Spleen (tissue), 11 donors: Measurements from ENCODE around the gene STEAP3. TPM values are rescaled to one million over a fixed set of nuclear protein-coding genes. Genes with fewer than 3 reads are reported as not detected.

ENCODE experiments used
- DNase-seq: peaks from one replicate; pipeline ENCODE4 v3.0.0-alpha.2; 2020
- H3K27ac ChIP-seq, 8 donors: fragments of 200-600 bp; sonication (generic) in 7 of 8; 1 replicate in 4 of 8; 2 replicates in 4 of 8; pipeline versions ENCODE4 v1.5.0 to v1.8.0; 2016 to 2021; ENCODE audit warnings: inconsistent platforms in 4 of 8, mild to moderate bottlenecking in 4 of 8, moderate library complexity in 1 of 8
- H3K27me3 ChIP-seq, 7 donors: fragments of 200-600 bp; sonication (generic) in 6 of 7; replicated peaks in 1 of 7; 1 replicate in 4 of 7; 2 replicates in 3 of 7; pipeline versions ENCODE4 v1.5.0 to v1.8.0; 2016 to 2021; ENCODE audit warnings: inconsistent platforms in 3 of 7, mild to moderate bottlenecking in 1 of 7
- H3K36me3 ChIP-seq, 6 donors: fragments of 200-600 bp; sonication (generic) in 5 of 6; 1 replicate in 4 of 6; 2 replicates in 2 of 6; pipeline versions ENCODE4 v1.5.0 to v1.8.0; 2016 to 2021; ENCODE audit warnings: inconsistent platforms in 2 of 6
- H3K4me1 ChIP-seq, 6 donors: fragments of 200-600 bp; sonication (generic) in 5 of 6; 1 replicate in 3 of 6; 2 replicates in 3 of 6; pipeline versions ENCODE4 v1.5.0 to v1.8.0; 2016 to 2021; ENCODE audit warnings: inconsistent platforms in 3 of 6
- H3K4me3 ChIP-seq, 8 donors: fragments of 200-600 bp; sonication (generic) in 7 of 8; 1 replicate in 4 of 8; 2 replicates in 4 of 8; pipeline versions ENCODE4 v1.5.0 to v1.8.0; 2016 to 2021; ENCODE audit warnings: inconsistent platforms in 4 of 8, mild to moderate bottlenecking in 4 of 8, moderate library complexity in 2 of 8
- H3K9me3 ChIP-seq, 8 donors: fragments of 200-600 bp; sonication (generic) in 7 of 8; 1 replicate in 4 of 8; 2 replicates in 4 of 8; pipeline versions ENCODE4 v1.5.0 to v1.8.0; 2016 to 2021; ENCODE audit warnings: inconsistent platforms in 4 of 8
- POLR2A ChIP-seq, 3 donors: fragments of 450-650 bp; IDR thresholded peaks; one replicate each; pipeline ENCODE4 v1.5.1; 2017; ENCODE audit warnings: antibody characterized with exemption in 3 of 3, mild to moderate bottlenecking in 1 of 3
- POLR2AphosphoS5 ChIP-seq, 3 donors: sonication (generic); formaldehyde crosslinking; IDR thresholded peaks; one replicate each; pipeline ENCODE4 v1.5.1; 2017; ENCODE audit warnings: antibody characterized with exemption in 3 of 3
- WGBS, 5 donors: extraction: QIAGEN DNeasy Blood & Tissue Kit in 3 of 5; methylation state at CpG; one replicate each; pipeline versions ENCODE4 v1.1.5 to v1.1.7; 2013 to 2018; 5-methylcytosine and 5-hydroxymethylcytosine counted together
- intact Hi-C: fragments of 100-400 bp; cut with DNase I; formaldehyde crosslinking; loops from one replicate; pipeline ENCODE4 v1.15.0; 2023; ENCODE audit warnings: low total_unique reads
- polyA plus RNA-seq, 3 donors: library from polyadenylated mRNA; stranded (reverse); fragments of 200-250 nt; gene quantifications; one replicate each; pipeline ENCODE4 v1.2.1, GENCODE V29; 2013
- total RNA-seq, 7 donors: library from RNA; depleted of rRNA in 3 of 7; stranded (reverse); fragments of >200 nt in 3 of 7; fragmentation: NEBNext Ultra II Directional in 4 of 7; extraction: Animal tissue kit (Norgen Biotek cat#: 25700) in 4 of 7; gene quantifications; one replicate each; pipeline versions ENCODE4 v1.1.0 to v1.2.1, GENCODE V29; 2016 to 2021
- TF ChIP-seq, protein P1 (sequence below), 11 experiments: fragments of 200-600 bp in 7 of 11; fragments of 450-650 bp in 4 of 11; sonication (generic) in 4 of 11; IDR thresholded peaks in 8 of 11; conservative IDR thresholded peaks in 3 of 11; 1 replicate in 7 of 11; 2 replicates in 4 of 11; pipeline versions ENCODE4 v1.4.0 to v1.8.0; 2016 to 2021; ENCODE audit warnings: antibody characterized with exemption in 11 of 11, inconsistent platforms in 4 of 11, mild to moderate bottlenecking in 1 of 11
- donor health status: healthy with polysubstance abuse.
- donor health status: DM: no; HTN: no; CAD: no; lungs with moderate emphysema.
- donor health status: DM: no; HTN: no; CAD: no.
- donor health status: Bipolar disorder and iron deficiency.
- donor health status: healthy.
- donor health status: DM: no; HTN: no; CAD: no.
- donor health status: DM: yes; HTN: yes; CAD: no.

STEAP3 gene
- total and polyA plus RNA-seq, 10 donors = 0.26 to 3.6 (median 1.5) TPM

DNA sequence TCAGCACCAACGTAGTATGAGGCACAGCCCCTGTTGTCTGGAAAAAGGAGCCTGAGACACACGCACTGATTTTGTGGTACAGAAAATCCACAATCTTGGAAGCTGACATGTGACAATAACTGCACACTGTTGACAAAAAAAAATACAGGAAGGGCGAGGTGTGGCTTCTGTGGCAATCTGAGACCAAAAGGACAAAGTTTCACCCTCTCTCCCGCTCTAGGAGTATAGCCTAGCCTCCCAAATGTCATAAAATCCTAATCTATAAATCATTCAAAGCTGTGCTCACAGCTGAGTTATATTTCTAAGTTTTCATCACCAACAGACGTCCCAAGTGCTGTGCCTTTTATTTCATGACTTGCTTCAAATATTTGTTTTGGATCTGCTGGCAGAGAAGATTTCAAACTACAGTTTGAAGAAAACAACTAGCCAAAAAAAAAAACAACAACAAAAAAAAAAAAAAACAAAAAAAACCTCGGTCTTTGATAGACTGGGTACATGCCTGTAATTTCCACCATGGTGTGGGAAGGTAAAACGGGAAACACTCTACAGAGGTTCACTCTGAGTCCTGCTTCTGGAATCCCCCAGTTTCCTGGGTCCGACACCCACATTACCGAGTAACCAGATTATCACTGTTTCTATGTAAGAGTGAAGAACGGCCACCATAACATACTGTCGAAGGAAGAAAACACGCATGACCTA, 82.0 kb downstream of the STEAP3 start:
- H3K4me1 ChIP-seq = no peaks in the 10 kb centered on the region
- peaks cover 0 to 10% (median 0%) of the 10 kb centered on the region in 6 donors for H3K36me3 ChIP-seq
- 75 to 84% (median 83%) methylated on average over 12 of the region's 12 CpGs for WGBS, 5 donors
- H3K27me3 ChIP-seq = no peaks in the 10 kb centered on the region
- intact Hi-C loops = no loop called here
- H3K4me3 ChIP-seq = no peak overlapping the region
- H3K9me3 ChIP-seq = no peaks in the 10 kb centered on the region
- no peak for DNase-seq
- no peak overlapping the region for H3K27ac ChIP-seq
- TF ChIP-seq POLR2A (IDR thresholded peaks at IDR 0.05) = no peak
- no peak for TF ChIP-seq POLR2AphosphoS5 (IDR thresholded peaks at IDR 0.05)
- TF ChIP-seq, protein P1, sequence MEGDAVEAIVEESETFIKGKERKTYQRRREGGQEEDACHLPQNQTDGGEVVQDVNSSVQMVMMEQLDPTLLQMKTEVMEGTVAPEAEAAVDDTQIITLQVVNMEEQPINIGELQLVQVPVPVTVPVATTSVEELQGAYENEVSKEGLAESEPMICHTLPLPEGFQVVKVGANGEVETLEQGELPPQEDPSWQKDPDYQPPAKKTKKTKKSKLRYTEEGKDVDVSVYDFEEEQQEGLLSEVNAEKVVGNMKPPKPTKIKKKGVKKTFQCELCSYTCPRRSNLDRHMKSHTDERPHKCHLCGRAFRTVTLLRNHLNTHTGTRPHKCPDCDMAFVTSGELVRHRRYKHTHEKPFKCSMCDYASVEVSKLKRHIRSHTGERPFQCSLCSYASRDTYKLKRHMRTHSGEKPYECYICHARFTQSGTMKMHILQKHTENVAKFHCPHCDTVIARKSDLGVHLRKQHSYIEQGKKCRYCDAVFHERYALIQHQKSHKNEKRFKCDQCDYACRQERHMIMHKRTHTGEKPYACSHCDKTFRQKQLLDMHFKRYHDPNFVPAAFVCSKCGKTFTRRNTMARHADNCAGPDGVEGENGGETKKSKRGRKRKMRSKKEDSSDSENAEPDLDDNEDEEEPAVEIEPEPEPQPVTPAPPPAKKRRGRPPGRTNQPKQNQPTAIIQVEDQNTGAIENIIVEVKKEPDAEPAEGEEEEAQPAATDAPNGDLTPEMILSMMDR (IDR thresholded peaks at IDR 0.05 in 8 of 11, conservative IDR thresholded peaks at IDR 0.05 in 3 of 11) = no peak

DNA sequence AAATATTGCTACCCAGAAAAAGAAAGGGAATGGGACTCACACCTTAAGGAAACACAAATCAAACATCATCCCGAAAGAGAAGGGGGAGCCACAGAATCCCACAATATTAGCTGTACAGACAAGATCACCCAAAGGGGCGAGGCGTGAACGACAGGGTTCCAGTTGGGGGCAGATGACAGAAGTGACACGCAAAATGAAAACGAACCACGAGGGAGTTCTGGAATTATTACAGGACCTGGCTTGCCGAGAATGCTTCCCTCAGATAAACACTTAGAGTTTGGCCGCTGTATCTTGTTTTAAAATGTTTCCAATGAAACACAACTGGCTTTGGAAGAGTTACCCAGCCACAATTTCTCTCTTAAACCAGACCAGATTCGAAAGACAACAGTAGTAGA, 82.6 kb downstream of the STEAP3 start:
- TF ChIP-seq POLR2A (IDR thresholded peaks at IDR 0.05) (no peak), POLR2AphosphoS5 (IDR thresholded peaks at IDR 0.05) (no peak)
- TF ChIP-seq, protein P1 (IDR thresholded peaks at IDR 0.05 in 8 of 11, conservative IDR thresholded peaks at IDR 0.05 in 3 of 11) = no peak
- Histone ChIP-seq H3K27ac (no peak overlapping the region), H3K4me3 (no peak overlapping the region), H3K4me1 (no peaks in the 10 kb centered on the region), H3K36me3 (peaks cover 0 to 8% (median 2%) of the 10 kb centered on the region in 6 donors), H3K9me3 (no peaks in the 10 kb centered on the region), H3K27me3 (no peaks in the 10 kb centered on the region)
- no peak for DNase-seq
- WGBS, 5 donors = 87 to 94% (median 91%) methylated on average over 10 of the region's 10 CpGs
- intact Hi-C loops = no loop called here

DNA sequence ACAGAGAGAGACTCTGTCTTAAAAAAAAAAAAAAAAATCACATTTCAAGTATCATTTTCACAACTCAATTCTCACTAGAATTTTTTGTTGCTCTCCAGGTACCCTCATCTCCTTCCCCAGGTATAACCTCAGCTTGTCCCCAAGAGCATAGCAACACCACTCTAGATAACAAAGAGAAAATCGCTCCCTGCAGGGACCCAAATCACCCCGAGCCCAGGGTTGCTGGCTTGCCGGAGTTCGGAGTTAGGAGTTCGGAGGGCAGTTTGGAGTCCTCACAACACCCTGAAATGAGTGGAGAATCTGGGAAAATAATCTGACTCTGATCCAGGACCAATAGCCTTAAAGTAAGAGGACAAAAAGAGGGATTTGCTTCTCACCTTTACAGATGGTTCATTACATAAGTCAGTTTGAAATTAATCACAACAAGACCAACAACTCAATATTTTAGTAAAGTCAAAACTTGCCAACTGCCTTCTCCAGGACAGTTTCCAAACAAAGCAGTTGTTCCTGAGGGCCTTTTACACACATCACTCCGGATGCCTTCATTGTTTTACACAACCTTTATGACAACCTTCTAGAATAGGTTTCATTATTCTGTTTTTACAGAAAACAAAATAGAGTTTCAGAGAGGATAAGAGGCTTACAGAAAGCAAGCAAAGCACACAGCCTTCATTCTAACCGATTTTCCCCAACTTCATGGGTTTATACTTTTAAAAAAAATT, 83.9 kb downstream of the STEAP3 start:
- Histone ChIP-seq H3K4me1 (no peaks in the 10 kb centered on the region), H3K27me3 (no peaks in the 10 kb centered on the region), H3K27ac (no peak overlapping the region), H3K9me3 (no peaks in the 10 kb centered on the region), H3K36me3 (peaks cover 0 to 13% (median 0%) of the 10 kb centered on the region in 6 donors), H3K4me3 (no peak overlapping the region)
- intact Hi-C loops = no loop called here
- no peak for TF ChIP-seq POLR2A (IDR thresholded peaks at IDR 0.05)
- TF ChIP-seq, protein P1 (IDR thresholded peaks at IDR 0.05 in 8 of 11, conservative IDR thresholded peaks at IDR 0.05 in 3 of 11) = no peak
- TF ChIP-seq POLR2AphosphoS5 (IDR thresholded peaks at IDR 0.05) = no peak
- WGBS, 5 donors = 92 to 96% (median 93%) methylated on average over 7 of the region's 7 CpGs
- DNase-seq = no peak

DNA sequence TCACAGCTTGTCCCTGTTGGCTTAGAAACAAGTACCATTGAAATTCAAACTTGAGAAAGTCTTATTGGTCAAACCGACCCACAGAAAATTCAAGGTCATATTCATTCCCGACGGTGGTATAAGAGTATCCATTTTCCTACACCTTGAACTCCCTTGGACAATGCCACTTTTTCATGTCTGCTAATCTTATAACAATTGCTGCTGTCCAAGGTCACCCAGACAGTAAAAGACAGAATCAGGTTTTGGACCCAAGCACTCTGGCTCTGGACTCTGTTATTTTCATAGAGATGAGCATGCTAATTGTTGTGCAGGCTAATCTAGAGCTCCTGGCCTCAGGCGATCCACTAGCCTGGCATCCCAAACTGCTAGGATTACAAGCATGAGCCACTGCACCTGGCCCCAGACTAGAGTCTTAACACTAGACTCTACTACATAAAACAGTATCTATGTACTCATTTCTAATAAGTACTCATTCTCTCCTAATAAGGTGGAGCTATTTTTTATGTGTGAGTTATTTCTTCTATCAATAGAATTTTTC, 85.2 kb downstream of the STEAP3 start:
- Histone ChIP-seq H3K4me1 (no peaks in the 10 kb centered on the region), H3K9me3 (no peaks in the 10 kb centered on the region), H3K36me3 (peaks cover 0 to 13% (median 0%) of the 10 kb centered on the region in 6 donors), H3K27ac (no peak overlapping the region), H3K27me3 (no peaks in the 10 kb centered on the region), H3K4me3 (no peak overlapping the region)
- intact Hi-C loops = no loop called here
- TF ChIP-seq POLR2AphosphoS5 (IDR thresholded peaks at IDR 0.05) (no peak), POLR2A (IDR thresholded peaks at IDR 0.05) (no peak)
- TF ChIP-seq, protein P1 (IDR thresholded peaks at IDR 0.05 in 8 of 11, conservative IDR thresholded peaks at IDR 0.05 in 3 of 11) = no peak
- DNase-seq = no peak
- 71 to 86% (median 75%) methylated on average over 4 of the region's 4 CpGs for WGBS, 5 donors
